ENCODE data around the gene CDH22.

Gene CDH22

DNA sequence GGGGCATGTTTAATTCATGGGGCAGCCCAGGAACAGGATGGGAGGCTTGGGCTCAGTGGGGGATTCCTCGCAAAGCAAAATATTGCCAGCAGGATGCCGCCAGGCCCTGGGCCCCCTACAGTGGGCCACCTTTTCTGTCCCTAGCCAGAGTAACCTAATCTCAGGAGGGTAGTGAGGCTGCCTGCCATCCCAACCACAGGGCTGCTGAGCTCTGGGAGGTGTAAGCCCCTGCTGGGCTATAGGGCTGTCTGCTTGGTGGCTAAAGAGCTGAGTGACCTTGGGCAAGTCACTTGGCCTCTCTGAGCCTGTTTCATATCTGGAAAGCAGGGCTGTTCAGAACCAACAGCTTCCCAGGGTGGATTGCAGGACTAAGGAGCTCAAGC, 35.7 kb upstream of the CDH22 start:
- DNase-seq: no peak

GRCh38 chr20:46343348-46343974, 35.2 kb upstream of the CDH22 start:
- no peak for DNase-seq

GRCh38 chr20:46342451-46343347, 34.4 kb upstream of the CDH22 start:
- no peak for DNase-seq

DNA sequence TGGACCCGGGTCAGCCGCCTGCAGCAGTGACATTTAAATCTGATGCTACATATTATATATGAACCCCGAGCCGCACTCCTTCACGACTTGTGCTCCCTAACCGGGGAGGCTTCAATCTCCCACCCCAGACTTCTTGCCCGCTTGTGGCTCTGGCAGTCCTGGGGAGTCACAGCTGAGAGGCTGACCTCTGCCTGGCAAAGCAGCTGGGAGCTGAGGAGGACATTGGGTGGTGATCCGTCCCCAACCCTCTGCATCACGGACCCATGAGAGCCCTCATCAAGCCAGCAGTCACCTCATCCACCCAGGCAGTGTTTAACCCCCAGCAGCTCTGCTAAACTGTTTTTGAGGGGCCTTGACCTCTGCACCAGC, 33.7 kb upstream of the CDH22 start:
- DNase-seq: no peak

GRCh38 chr20:46341074-46342009, 33.0 kb upstream of the CDH22 start:
- no peak for DNase-seq

DNA sequence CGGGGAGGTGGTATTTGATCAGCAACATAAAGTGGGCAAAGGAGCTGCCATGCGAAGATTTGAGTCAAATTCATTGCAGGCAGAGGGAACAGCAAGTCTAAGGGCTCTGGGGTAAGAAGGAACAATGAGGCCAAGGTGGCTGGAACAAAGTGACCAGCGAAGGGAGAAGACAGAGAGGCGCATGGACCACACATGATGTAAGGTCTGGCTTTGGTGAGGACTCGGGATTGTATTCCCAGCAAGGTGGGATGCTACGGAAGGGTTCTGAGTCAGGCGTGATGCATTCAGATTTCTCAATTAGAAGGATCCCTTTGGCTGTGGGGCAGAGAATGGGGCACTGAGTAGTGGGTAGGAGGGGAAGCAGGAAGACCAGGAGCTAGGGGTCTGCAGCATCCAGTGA, 30.7 kb upstream of the CDH22 start:
- DNase-seq: no peak

GRCh38 chr20:46336735-46337134, 28.4 kb upstream of the CDH22 start:
- no peak for DNase-seq

- no peak for DNase-seq
Measured at GRCh38 chr20:46334303-46334904, 26.1 kb upstream of the CDH22 start.

DNA sequence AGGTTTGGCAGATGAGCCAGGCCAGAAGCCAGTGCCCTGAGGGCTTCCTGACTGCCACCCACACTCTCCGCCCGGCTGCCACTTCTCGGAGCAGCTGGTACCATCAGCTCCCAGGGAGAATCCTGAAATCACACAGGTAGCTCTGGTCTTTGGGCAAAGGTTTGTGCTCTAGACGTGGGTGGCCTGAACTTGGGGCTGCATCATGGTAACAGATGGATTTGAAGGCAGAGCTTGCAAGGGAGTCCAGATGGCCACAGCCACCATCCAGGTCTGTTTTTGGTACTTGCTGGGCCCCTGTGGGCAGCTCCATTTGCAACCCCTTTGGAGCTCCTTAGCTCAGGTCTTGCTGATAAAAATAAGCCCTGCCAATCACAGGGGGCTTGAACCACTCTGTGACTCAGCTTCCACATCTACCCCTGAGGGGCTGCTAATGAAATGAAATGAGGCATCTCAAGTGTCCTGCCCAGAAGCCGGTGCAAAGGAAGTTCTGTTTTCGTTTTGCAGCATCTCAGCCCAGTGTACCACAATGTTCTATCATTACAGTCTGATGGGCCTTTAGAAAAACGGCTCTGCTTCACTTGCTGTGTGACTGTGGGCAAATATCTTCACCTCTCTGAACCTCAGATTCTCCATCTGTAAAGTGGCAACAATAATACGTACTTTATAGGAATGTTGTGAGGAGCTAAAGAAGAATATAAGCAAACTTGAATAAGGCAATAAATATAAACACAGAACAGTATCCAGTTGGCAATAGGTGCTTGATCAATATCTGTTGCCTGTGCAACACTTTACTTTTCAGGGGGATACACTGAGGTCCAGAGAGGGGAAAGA, 25.1 kb upstream of the CDH22 start:
- DNase-seq: no peak

DNA sequence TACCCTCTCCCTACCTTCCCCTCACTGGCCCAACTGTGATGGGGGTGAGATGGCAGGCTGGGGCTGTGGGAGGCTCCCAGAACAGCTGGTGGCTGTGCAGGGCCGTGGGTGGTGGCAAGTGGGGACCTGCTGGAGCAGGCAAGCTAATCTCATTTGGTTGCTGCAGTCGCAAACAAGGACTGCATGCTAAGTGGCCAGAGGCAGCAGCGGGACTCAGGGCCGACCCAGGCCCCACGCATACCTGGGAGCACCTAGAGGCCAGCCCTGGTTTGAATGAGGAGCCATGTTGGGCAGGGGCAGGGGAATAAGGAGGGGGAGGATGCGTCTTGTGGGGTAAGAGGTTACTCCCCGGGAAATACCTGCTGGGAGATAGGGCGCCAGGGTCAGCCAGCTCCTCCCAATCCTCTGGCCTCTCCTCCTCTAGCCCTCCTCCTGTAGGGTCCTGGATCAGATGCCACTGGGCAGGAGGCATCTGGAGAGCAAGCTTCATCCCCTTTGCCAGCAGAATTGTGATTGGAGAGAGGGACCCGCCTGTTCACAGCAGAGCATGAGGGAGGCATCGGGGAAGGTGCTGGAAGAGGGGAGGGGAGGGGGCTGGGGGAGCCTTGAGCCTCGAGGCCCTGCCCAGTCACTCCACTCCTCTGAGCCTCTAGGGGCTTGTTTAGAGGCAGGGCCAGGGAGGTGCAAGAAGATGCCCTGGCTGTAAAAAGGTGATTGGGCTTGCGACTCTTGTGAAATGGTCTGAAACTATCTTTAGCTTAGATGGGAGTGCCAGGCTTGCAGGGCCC, 24.3 kb upstream of the CDH22 start:
- DNase-seq: no peak

DNA sequence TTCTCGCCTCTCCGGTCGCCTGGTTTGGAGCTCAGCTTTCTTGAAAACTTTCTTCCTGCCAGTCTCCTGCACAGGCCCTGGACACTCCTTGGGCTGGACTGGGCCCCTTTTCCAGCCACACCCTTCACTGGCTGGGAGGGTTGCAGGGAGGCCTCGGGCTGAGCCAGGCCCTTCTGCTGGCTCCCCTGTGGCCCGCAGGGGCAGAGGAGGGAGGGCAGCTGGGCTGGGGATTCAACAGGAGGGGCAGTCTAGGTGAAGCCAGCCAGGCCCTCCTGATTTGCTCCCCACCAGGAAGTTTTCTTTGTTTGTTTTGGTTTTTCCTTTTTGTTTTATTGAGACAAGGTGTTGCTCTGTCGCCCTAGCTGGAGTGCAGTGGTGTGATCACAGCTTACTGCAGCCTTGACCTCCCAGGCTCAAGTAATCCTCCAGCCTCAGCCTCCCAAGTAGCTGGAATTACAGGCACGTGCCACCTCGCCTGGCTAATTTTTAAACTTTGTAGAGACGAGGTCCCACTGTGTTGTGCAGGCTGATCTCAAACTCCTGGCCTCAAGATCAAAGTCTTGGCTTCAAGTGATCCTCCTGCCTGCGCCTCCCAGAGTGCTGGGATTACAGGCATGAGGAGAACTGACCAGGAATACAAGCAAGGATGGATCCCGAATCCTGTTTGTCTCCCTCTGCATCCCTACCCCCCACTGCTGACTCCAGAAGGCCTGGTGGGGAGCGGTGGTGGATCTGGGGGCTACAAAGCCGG, 23.5 kb upstream of the CDH22 start:
- no peak for DNase-seq

DNA sequence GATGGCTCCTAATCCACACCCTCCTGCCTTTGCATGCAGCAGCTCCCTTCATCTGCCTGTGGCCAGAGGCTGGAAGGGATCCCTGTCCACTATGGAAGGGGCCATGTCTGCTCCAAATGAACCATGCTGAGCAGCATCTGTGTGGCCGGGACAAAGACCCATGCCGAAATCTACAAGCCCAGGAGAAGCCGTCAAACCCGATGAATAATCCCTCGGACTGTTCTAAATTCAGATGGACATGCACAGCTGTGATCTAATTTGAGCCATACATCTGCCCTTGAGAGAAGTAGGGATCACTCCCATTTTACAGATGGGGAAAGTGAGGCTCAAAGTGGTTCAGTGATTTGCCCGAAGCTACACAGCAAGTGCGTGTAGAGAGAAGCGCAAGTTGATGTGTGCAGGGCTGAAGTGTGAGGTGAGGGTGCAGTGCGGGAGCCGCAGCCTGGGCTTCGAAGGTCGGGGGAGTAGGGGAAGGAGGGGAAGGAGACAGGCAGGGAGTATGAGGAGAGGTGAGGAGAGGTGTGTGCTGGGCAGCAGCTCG, 22.6 kb upstream of the CDH22 start:
- DNase-seq: no peak

DNA sequence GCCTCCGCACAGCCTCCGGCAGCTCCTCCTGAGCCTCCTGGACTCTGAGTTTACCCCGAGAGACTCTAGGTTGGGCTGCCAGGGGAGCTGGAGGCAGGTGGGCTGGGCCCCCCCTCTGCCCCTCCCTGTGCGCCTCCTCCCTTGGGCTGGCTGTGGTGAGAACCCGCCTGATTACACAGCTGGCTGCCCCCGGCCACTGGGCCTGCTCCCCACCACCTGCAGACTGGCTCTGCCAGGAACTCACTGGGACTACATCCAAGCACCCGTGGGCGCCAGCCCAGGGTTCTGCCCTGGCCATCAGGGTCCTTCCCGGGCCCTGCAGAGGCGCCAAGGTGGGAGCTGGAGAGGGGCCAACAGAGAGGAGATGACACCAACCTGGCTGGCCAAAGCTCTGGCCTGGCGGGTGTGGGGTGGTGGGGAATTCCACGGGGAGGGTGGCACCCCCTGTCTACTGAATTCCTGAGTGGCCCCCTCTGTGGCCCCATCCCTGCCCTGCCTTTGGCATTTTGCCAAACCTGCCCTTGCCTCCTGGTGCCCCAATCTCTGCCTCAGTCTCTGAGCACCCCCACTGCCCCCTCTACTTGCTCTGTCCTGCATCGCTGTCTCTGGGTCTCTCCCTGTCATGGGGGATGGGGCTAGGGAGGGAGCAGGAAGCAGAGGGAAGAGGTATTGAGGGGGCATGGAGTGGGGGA, 21.9 kb upstream of the CDH22 start:
- no peak for DNase-seq

DNA sequence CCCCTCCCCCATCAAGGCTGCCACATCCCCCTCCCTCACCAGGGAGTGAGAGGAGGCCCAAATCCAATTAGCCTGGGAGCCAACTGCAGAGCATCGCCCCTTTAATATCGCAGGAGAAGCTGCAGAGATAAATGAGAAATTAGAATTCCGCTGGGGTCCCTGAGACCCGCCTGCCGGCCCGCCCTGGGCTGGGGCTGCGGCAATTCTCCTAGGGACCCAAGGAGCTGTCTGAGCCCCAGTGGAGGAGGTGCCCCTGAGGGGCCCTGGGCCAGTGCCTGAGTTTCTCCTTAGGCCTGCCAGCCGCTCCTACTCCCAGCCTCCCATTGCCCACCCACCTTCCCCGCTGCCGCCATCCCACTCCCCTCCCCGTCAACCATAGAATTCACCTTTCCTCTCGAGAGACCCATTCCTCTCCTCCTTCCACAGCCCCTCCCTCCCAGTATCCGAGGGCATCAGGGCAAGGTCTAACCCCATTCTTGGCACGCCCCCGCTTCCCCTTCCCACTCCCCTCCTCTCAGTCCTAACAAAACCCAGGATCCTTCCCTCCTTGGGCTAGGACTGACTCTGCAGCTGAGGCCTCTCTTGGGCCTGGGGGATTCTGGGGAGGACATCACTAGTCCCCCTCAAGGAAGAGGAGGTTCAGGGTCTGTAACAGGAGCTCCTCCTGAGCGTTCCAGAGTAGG, 20.0 kb upstream of the CDH22 start:
- DNase-seq: no peak

GRCh38 chr20:46327557-46327956, 19.3 kb upstream of the CDH22 start:
- no peak for DNase-seq

DNA sequence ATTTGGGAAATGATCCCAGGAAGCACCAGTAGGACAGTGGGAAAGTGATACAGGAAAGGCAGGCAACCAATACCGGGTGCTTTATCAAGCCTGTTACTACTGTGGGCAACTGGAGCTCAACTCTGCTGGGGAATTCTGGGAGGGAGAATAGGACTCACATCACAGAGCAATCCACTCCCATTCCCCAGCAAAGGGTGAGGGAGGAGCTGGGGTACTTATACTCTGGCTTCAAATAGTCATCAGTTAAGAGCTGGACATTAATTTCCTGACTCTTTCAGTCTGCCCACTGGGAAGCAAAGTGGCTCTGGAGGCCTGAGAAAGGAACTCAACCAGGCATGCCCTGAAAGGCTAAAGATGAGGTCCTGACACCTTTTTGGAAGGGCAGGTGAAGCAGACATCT, 17.5 kb upstream of the CDH22 start:
- no peak for DNase-seq

DNA sequence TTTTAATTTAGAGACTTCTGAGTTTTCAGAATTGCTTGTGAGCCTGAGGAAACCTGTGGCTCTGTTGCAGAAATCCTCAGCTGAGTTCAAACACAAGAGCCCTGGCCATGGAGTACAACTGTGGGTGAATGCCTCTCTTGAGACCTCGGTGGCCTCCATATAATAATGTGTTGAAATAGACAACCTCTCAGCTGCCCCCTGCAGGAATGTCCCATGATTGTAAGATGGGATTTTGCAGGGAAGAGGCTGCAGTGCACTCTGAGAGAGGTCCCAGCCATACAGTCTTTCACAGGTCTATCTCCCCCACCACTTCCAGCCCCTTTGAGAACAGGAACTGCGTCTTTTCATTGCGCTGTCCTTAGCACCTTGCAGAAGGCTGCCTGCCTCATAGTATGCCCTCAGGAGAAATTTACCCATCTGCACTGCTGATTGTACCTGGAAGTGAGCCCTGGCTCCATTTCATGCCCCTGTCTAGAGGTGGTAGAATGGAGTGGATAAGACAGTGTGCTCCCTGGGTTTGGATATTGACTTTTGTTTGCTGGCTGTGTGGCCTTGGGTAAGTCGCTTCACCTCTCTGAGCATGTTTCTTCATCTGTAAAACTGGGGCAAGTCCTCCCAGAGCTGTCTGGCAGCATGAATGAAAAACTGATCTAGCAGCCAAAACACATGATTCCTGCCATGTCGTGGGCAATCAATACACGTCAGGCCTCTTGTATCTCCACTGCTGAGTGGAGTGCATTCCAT, 16.8 kb upstream of the CDH22 start:
- DNase-seq: no peak

DNA sequence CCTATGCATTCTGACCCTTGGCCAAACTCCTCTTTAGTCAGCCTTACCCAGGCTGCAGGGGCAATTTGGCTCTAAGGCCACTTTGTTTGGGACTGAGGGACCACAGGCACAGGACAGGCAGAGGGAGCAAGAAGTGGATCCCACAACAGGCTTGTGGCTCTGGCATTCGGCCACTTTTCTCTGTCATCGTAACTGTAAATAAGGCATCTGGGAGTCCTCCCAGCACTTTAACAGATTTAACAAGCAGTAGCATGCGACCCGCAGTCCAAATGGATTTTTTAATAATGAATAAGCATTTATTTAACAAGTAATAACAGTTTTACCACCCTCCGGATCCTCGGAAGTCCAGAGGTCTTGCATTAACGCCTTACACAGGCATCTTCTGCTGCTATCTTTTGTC, 16.1 kb upstream of the CDH22 start:
- DNase-seq: no peak

Measured in T-helper 2 cell (primary cell).